Caco-2 (cell line): ENCODE results near the gene ATXN7L1. TPM values are rescaled to one million over a fixed set of nuclear protein-coding genes. Genes with fewer than 3 reads are reported as not detected.

Experiments
- BruUV-seq: library from RNA; stranded (reverse); fragments of 400-500 nt; replicated peaks from 2 replicates; lab custom pipeline; 2021; lab: Mats Ljungman, UMichigan
- CTCF ChIA-PET: fragments of 300-600 bp; sonication (Branson Sonifier 250); formaldehyde crosslinking; loops from one replicate; lab custom pipeline; 2022; ENCODE audit warnings: antibody characterized with exemption; lab: Charles Lee
- POLR2A ChIA-PET: fragments of 300-600 bp; sonication (Branson Sonifier 250); formaldehyde crosslinking; loops from one replicate; lab custom pipeline; 2022; ENCODE audit warnings: antibody characterized with exemption; lab: Charles Lee
- DNase-seq, 2 experiments: peaks; one replicate each; pipeline versions ENCODE4 v3.0.0 to v3.0.0-alpha.2; 2020 to 2022
- H3K27me3 ChIP-seq: replicated peaks from 2 replicates; pipeline ENCODE4 v1.6.0; 2011; ENCODE audit warnings: low read length; ENCODE audit not compliant: control insufficient read depth, insufficient read depth
- H3K36me3 ChIP-seq: 2 replicates; pipeline ENCODE4 v1.5.1; 2011; ENCODE audit warnings: low read length; ENCODE audit not compliant: control insufficient read depth, insufficient read depth
- H3K4me1 ChIP-seq: fragments of 250-450 bp; sonication (Bioruptor Pico); 2 replicates; pipeline ENCODE4 v1.5.1; 2020; ENCODE audit warnings: mild to moderate bottlenecking
- H3K4me3 ChIP-seq: 2 replicates; pipeline ENCODE4 v1.5.1; 2011; ENCODE audit warnings: low read depth, mild to moderate bottlenecking, control low read depth, low read length
- H3K9me3 ChIP-seq: fragments of 250-450 bp; sonication (Bioruptor Pico); 2 replicates; pipeline ENCODE4 v1.5.1; 2020; ENCODE audit warnings: mild to moderate bottlenecking, moderate library complexity
- H3K27ac Mint-ChIP-seq: one replicate; pipeline ENCODE4 v1.8.0; 2022; ENCODE audit warnings: mixed read lengths; ENCODE audit not compliant: unreplicated experiment
- H3K27me3 Mint-ChIP-seq: one replicate; pipeline ENCODE4 v1.8.0; 2022; ENCODE audit warnings: mixed read lengths; ENCODE audit not compliant: insufficient read depth, unreplicated experiment
- H3K36me3 Mint-ChIP-seq: one replicate; pipeline ENCODE4 v1.8.0; 2022; ENCODE audit warnings: mild to moderate bottlenecking, mixed read lengths; ENCODE audit not compliant: insufficient read depth, unreplicated experiment
- H3K4me1 Mint-ChIP-seq: one replicate; pipeline ENCODE4 v1.8.0; 2022; ENCODE audit warnings: low read depth, mixed read lengths; ENCODE audit not compliant: unreplicated experiment
- H3K4me3 Mint-ChIP-seq: one replicate; pipeline ENCODE4 v1.8.0; 2022; ENCODE audit warnings: mild to moderate bottlenecking, moderate library complexity, mixed read lengths; ENCODE audit not compliant: unreplicated experiment
- H3K9me3 Mint-ChIP-seq: one replicate; pipeline ENCODE4 v1.8.0; 2022; ENCODE audit warnings: mixed read lengths; ENCODE audit not compliant: unreplicated experiment
- intact Hi-C: fragments of 100-400 bp; cut with micrococcal nuclease; formaldehyde crosslinking; loops from one replicate; pipeline ENCODE4 v1.10.0; 2022; ENCODE audit not compliant: unreplicated experiment
- total RNA-seq: library from RNA; stranded (reverse); gene quantifications from 2 replicates; pipeline ENCODE4 v1.2.3, GENCODE V29; 2022
- TF ChIP-seq, protein P1 (sequence below), 2 experiments: fragments of 200-600 bp in 1 of 2; IDR thresholded peaks; 1 replicate in 1 of 2; 2 replicates in 1 of 2; pipeline versions ENCODE4 v1.5.1 to v1.8.0; 2011 to 2022; ENCODE audit warnings: antibody characterized with exemption in 1 of 2, control low read depth in 1 of 2, inconsistent platforms in 1 of 2, low read depth in 1 of 2, low read length in 1 of 2, mild to moderate bottlenecking in 1 of 2, moderate library complexity in 1 of 2; ENCODE audit not compliant: insufficient read depth in 1 of 2, severe bottlenecking in 1 of 2, unreplicated experiment in 1 of 2

The ATXN7L1 gene
- total RNA-seq, 1 experiment from 2014 or later: 14.1 TPM

DNA sequence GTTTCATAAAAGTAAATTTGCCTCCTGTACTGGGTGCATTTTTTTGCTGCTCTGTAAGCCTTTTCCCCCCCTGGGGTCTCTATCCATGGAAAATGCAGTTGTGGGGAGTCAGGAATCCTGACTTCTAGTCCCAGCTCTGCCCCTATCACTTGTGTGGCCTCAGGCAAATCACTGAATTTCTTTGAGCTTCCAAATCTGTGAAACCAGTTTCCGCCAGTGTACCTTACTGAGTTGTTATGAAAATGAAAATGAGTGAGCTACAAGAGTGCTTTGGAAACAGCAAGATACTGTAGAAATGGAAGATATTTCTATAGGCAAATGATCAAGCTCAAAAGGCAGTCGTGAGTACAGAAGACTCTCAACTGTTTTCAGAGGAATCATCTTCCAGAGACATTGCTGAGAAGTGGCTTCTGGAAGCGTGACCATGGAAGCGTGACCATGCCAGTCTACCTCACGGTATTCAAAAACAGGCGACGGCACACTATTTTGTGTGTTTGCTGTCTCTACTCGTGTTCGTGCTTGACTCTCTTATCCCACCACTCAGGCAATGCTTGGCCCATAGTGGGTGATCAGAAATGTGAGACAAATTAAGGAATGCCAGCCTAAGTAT is 107.4 kb downstream of the ATXN7L1 start:
- BruUV-seq: no TSS peak
- H3K9me3 ChIP-seq: no peaks in the 10 kb centered on the region
- Mint-ChIP-seq H3K4me1 (no peaks in the 10 kb centered on the region), H3K4me3 (no peak overlapping the region), H3K27ac (no peak overlapping the region), H3K36me3 (no peaks in the 10 kb centered on the region), H3K9me3 (no peaks in the 10 kb centered on the region), H3K27me3 (no peaks in the 10 kb centered on the region)
- TF ChIP-seq, protein P1, sequence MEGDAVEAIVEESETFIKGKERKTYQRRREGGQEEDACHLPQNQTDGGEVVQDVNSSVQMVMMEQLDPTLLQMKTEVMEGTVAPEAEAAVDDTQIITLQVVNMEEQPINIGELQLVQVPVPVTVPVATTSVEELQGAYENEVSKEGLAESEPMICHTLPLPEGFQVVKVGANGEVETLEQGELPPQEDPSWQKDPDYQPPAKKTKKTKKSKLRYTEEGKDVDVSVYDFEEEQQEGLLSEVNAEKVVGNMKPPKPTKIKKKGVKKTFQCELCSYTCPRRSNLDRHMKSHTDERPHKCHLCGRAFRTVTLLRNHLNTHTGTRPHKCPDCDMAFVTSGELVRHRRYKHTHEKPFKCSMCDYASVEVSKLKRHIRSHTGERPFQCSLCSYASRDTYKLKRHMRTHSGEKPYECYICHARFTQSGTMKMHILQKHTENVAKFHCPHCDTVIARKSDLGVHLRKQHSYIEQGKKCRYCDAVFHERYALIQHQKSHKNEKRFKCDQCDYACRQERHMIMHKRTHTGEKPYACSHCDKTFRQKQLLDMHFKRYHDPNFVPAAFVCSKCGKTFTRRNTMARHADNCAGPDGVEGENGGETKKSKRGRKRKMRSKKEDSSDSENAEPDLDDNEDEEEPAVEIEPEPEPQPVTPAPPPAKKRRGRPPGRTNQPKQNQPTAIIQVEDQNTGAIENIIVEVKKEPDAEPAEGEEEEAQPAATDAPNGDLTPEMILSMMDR (IDR thresholded peaks at IDR 0.05; ENCODE audit: insufficient read depth in 1 of 2, low read depth in 1 of 2, low read length in 1 of 2, severe bottlenecking in 1 of 2, unreplicated experiment in 1 of 2): no peak
- H3K27me3 ChIP-seq: no peaks in the 10 kb centered on the region
- intact Hi-C loops: loop anchor here (10.0 kb wide), 1 partner anchor 386 kb away; no protein-coding TSS in a partner anchor
- H3K4me3 ChIP-seq: no peak overlapping the region
- ChIA-PET CTCF (no interaction called here), POLR2A (no interaction called here)
- no peaks in the 10 kb centered on the region for H3K4me1 ChIP-seq
- no peaks in the 10 kb centered on the region for H3K36me3 ChIP-seq
- no peak for DNase-seq

DNA sequence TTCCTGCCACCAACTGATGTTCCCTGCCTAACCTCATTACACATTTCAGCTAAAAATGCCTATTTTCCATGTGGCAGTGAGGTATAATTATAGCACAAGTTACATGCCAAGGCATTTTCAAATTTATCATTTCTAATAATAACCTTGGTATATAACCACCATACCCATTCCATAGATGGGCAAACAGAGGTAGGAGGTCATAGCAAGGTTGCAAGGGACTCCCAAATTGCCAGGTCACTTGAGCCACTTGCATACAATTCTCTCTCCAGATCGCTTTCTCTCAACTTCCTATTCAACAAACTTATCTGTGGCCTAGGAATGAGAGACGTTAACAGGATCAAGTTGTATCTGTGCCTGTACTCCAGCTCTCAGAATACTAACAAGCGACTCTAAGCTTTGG is 108.3 kb downstream of the ATXN7L1 start:
- Histone ChIP-seq H3K4me3 (no peak overlapping the region), H3K36me3 (no peaks in the 10 kb centered on the region), H3K9me3 (no peaks in the 10 kb centered on the region), H3K4me1 (no peaks in the 10 kb centered on the region), H3K27me3 (no peaks in the 10 kb centered on the region)
- TF ChIP-seq, protein P1 (IDR thresholded peaks at IDR 0.05; ENCODE audit: insufficient read depth in 1 of 2, low read depth in 1 of 2, low read length in 1 of 2, severe bottlenecking in 1 of 2, unreplicated experiment in 1 of 2): no peak
- intact Hi-C loops: loop anchor here (10.0 kb wide), 1 partner anchor 387 kb away; no protein-coding TSS in a partner anchor
- BruUV-seq: no TSS peak
- no peak overlapping the region for H3K4me3 Mint-ChIP-seq
- H3K4me1 Mint-ChIP-seq: no peaks in the 10 kb centered on the region
- CTCF ChIA-PET: no interaction called here
- H3K9me3 Mint-ChIP-seq: no peaks in the 10 kb centered on the region
- no peak for DNase-seq
- H3K27me3 Mint-ChIP-seq: no peaks in the 10 kb centered on the region
- H3K36me3 Mint-ChIP-seq: no peaks in the 10 kb centered on the region
- POLR2A ChIA-PET: no interaction called here
- H3K27ac Mint-ChIP-seq: no peak overlapping the region

DNA sequence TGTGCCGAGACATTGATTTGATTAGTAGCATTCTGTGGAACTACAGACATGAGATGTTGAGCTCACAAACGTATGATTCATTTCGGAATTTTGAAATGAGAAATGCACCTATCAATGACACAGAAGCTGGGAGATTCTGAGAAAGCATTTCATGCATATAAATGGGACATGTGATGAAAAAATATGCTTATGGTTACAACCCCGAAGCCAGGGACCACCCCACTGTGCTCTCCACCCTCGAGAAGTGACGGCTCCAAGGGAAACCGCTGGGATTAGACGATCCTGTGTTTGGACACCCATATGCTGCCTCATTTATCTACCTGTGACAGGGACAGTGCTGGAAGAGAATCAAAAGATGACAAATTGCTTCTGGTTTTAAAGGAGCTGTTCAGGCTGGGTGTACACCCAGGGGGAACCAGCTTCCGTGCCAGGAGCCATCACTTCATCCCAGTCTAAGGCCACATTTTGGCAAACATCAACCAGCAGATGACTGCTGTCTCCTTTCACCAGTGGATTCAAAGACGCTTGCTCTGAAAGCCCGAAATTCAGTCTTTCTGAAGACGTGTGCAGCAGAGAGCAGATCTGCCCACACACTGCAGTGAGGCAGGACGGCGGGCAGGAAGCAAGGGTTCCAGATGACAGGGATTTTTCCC is 109.9 kb downstream of the ATXN7L1 start:
- DNase-seq: no peak
- POLR2A ChIA-PET: no interaction called here
- Mint-ChIP-seq H3K4me3 (no peak overlapping the region), H3K27me3 (no peaks in the 10 kb centered on the region), H3K36me3 (no peaks in the 10 kb centered on the region), H3K27ac (no peak overlapping the region), H3K9me3 (no peaks in the 10 kb centered on the region), H3K4me1 (no peaks in the 10 kb centered on the region)
- CTCF ChIA-PET: interaction anchor here (1.7 kb wide), 1 partner anchor 9 kb away, joined by 4 read pairs; no protein-coding TSS in a partner anchor
- BruUV-seq: no TSS peak
- Histone ChIP-seq H3K4me1 (no peaks in the 10 kb centered on the region), H3K27me3 (no peaks in the 10 kb centered on the region), H3K9me3 (no peaks in the 10 kb centered on the region), H3K36me3 (no peaks in the 10 kb centered on the region), H3K4me3 (no peak overlapping the region)
- TF ChIP-seq, protein P1 (IDR thresholded peaks at IDR 0.05; ENCODE audit: insufficient read depth in 1 of 2, low read depth in 1 of 2, low read length in 1 of 2, severe bottlenecking in 1 of 2, unreplicated experiment in 1 of 2): no peak
- intact Hi-C loops: loop anchor here (10.0 kb wide), 1 partner anchor 388 kb away; no protein-coding TSS in a partner anchor
